Effector memory CD8-positive, alpha-beta T cell (primary cell): ENCODE data around the gene TMOD1.

Experiments
- ATAC-seq: fragments of 150-1000 bp; cut with Tn5 transposase; replicated peaks from 2 replicates; pipeline ENCODE4 v1.10.0; 2021; ENCODE audit warnings: mild to moderate bottlenecking, moderate library complexity
- DNase-seq, 3 experiments: peaks; one replicate each; pipeline ENCODE4 v3.0.0; 2021
- H3K27ac Mint-ChIP-seq, 2 donors: one replicate each; pipeline ENCODE4 v1.8.0; 2022; ENCODE audit warnings: mild to moderate bottlenecking in 2 of 2, mixed read lengths in 2 of 2, moderate library complexity in 2 of 2
- H3K27me3 Mint-ChIP-seq, 2 donors: one replicate each; pipeline ENCODE4 v1.8.0; 2022; ENCODE audit warnings: mixed read lengths in 2 of 2
- H3K36me3 Mint-ChIP-seq: one replicate; pipeline ENCODE4 v1.8.0; 2022; ENCODE audit warnings: mild to moderate bottlenecking, moderate library complexity, mixed read lengths; ENCODE audit not compliant: insufficient read depth
- H3K4me1 Mint-ChIP-seq, 2 donors: one replicate each; pipeline ENCODE4 v1.8.0; 2022; ENCODE audit warnings: low read depth in 2 of 2, mixed read lengths in 2 of 2
- H3K4me3 Mint-ChIP-seq, 2 donors: one replicate each; pipeline ENCODE4 v1.8.0; 2022; ENCODE audit warnings: mild to moderate bottlenecking in 2 of 2, mixed read lengths in 2 of 2, moderate library complexity in 2 of 2
- H3K9me3 Mint-ChIP-seq, 2 donors: one replicate each; pipeline ENCODE4 v1.8.0; 2022; ENCODE audit warnings: mixed read lengths in 2 of 2

Gene TMOD1

DNA sequence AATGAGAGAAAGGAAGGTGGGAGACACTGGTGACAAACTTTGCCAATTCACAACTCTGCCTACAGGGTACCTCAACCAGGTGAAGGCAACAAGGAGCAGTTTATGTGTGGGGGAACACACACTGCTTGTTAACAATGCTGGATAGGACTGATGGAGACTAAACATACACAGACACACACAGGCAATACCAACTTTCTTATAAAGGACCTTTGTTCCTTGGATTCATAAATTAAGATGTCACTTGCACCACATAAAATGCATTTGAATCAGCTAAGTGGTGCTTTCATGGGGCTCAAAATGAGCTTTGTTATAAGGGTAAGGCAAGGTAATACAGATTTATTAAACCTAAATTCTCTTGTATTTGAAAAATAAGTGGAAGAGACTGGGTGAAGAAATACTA lies 127.7 kb downstream of the TMOD1 start:
- Mint-ChIP-seq H3K27me3 (no peaks in the 10 kb centered on the region), H3K4me1 (peaks cover 11 to 22% of the 10 kb centered on the region in 2 donors), H3K27ac (no peak overlapping the region), H3K36me3 (peaks cover 20% of the 10 kb centered on the region), H3K9me3 (no peaks in the 10 kb centered on the region), H3K4me3 (no peak overlapping the region)
- no peak for ATAC-seq
- DNase-seq, result no peak

DNA sequence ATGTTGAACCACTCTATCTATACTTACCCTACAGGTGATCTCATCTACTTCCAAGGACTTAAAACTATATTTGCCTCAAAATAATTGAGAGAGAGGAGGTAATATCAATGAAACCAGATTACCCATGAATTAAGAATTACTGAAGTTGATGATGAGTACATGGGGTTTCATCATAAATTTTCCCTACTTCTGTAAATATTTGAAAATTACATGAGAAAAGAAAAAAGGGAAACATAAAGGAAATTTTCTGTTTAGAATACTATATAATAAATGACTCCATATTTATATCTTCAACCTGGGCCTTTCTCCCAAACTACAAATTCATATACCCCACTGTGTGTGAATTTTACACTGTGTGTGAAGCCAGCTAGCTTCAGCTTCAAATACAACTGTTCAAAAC lies 129.1 kb downstream of the TMOD1 start:
- Mint-ChIP-seq H3K4me3 (no peak overlapping the region), H3K4me1 (peaks cover 22 to 34% of the 10 kb centered on the region in 2 donors), H3K36me3 (peaks cover 24% of the 10 kb centered on the region), H3K27ac (no peak overlapping the region), H3K9me3 (no peaks in the 10 kb centered on the region), H3K27me3 (no peaks in the 10 kb centered on the region)
- no peak for ATAC-seq
- no peak for DNase-seq

DNA sequence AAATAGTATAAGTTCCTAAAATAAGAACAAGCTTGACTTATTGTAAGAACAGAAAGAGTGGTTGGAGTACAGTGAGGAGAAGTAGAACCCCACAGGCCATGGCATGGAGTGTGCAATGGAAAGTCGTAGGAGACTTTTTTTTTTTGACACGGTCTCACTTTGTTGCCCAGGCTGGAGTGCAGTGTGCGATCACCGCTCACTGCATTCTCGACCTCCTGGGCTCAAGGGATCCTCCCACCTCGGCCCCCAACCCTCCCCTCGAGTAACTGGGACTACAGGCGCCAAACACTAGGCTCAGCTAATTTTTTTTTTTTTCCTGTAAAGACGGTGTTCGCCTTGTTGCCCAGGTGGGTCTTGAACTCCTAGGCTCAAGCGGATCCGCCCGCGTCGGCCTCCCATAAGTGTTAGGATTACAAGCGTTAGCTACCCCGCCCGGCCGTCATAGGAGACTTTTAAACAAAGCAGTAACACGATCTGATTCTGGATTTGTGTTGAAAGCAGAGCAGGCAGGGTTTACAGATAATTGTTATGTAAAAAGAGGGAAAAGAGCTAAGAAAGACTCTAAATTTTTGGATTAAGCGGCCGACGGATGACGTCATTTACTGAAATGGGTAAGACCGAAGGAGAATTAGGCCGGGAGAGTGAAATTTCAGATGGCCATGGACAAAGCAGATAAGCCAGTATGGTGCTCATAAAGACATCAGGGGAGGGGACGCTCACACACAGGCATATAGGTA lies 130.9 kb downstream of the TMOD1 start:
- peak overlapping the region; percentile 88 to 92 for H3K4me3 Mint-ChIP-seq
- ATAC-seq, result peak; percentile 1
- H3K27ac Mint-ChIP-seq, result peak overlapping the region; percentile 98 to 99
- H3K9me3 Mint-ChIP-seq, result no peaks in the 10 kb centered on the region
- H3K36me3 Mint-ChIP-seq, result peaks cover 26% of the 10 kb centered on the region
- no peak for DNase-seq
- H3K4me1 Mint-ChIP-seq, result peaks cover 30 to 47% of the 10 kb centered on the region in 2 donors
- H3K27me3 Mint-ChIP-seq, result no peaks in the 10 kb centered on the region

DNA sequence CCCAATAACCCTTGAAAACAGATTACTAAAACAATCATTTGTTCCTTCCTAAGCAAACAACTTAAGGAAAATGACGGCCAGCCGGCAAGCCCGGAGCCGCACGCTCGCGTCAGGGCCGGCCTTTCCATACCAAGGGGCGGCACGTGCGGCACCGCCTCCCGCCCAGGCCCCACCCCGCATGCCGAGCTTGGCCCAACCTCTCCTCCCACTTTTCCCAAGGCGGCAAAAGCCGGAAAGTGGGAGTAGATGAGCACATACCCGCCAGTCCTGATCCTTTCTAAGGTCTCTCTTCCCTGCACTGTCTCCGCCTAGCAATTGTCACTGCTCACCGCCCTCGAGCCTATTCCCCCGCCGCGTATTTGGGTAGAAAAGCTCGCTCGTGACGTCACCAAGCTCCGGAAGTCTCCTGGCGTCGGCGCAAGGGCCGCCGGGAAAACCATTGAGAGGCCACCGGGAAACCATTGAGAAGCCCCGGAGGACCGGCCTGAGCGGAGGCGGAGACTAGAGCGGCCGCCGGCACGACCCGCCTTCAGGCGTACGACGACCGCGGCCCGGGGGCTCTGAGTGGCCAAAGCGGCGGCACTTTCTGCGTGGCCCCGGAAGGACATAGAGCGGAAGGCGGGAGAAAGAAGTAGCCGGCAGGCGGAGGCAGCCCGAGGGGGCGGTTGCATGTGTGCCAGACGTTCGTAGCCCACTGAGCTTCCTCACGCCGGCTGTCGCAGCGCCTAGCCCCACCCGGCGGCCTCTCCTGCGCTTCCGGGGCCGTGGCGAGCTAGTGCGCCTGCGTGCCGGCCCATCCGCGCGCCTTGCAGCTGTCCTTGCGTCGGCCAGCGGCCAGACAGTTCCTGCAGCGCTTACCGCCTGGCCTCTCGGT lies 131.8 kb downstream of the TMOD1 start, which contains the start of the genes NCBP1 and TSTD2:
Gene NCBP1 (plus strand): TSS at position 837 of the 874 bp plus-strand sequence. CDS start 61 bp downstream, outside the sequence.
Gene TSTD2 (minus strand): TSS at position 384 of the 874 bp plus-strand sequence. CDS start 5,806 bp downstream, outside the sequence.
- Mint-ChIP-seq H3K27ac (peak within 1 kb of the TSS; percentile 98 to 99), H3K27me3 (no peaks in the 10 kb centered on the region), H3K4me3 (peak within 1 kb of the TSS; percentile 88 to 92), H3K9me3 (no peaks in the 10 kb centered on the region), H3K36me3 (peaks cover 27% of the 10 kb centered on the region), H3K4me1 (peaks cover 34 to 53% of the 10 kb centered on the region in 2 donors)
- ATAC-seq (peak; percentile 86), DNase-seq (peak; percentile 93 to 95 (median 95))

DNA sequence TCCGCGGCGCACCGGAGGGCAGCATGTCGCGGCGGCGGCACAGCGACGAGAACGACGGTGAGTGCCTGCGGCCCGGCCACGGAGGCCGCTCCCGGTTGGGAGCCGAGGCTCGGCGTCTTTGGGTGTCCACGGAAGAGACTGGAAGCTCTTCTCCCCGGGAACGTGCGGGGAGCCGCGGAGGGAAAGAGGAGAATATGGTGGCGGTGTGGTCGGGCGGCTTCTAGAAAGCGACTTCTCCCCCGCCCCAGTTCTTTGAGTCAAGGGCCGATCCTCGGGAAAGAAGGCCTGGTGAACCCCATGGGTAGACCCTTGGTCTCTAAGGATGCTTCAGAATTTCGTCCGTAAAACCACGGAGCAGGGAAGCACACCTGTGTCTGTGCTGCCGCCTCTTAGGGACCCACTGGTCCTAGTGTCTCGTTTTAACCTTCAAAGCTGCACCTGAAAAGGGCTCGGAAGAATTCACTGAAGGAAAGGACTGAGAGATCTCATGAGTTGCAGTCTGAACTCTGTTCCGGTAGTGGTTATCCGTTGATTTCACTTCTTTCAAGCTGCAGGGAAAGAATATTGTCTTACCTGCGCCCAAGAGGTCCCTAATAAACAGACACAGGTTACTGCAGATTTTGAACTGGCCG lies 132.5 kb downstream of the TMOD1 start:
- ATAC-seq, result no peak
- Mint-ChIP-seq H3K4me1 (peaks cover 37 to 60% of the 10 kb centered on the region in 2 donors), H3K4me3 (peak overlapping the region; percentile 88 to 92), H3K9me3 (no peaks in the 10 kb centered on the region), H3K36me3 (peaks cover 29% of the 10 kb centered on the region), H3K27ac (peak overlapping the region; percentile 98 to 99), H3K27me3 (no peaks in the 10 kb centered on the region)
- peak in 1 of 3 experiments; percentile 5 for DNase-seq

DNA sequence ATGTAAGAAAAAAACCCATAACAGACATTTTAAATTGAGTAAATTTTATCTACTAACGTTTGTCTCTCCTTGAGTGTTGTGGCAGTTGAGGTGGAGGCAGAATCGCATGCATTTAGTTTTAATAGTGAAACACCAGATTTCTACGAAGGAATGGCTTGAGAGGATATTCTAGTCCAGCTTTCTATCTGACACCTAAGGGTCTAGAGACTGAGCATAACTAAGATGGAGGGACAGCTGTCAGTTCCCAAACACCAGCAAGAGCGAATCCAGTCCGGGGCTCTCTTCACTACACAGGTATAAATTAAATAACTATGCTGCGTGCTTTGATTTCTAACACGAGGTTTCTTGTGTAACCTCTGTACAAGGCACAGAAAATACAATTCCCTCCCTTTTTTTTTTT lies 133.6 kb downstream of the TMOD1 start:
- ATAC-seq (no peak), DNase-seq (no peak)
- peaks cover 40 to 61% of the 10 kb centered on the region in 2 donors for H3K4me1 Mint-ChIP-seq
- H3K4me3 Mint-ChIP-seq, result peak overlapping the region; percentile 88 to 92
- peak overlapping the region; percentile 98 to 99 for H3K27ac Mint-ChIP-seq
- peaks cover 30% of the 10 kb centered on the region for H3K36me3 Mint-ChIP-seq
- H3K27me3 Mint-ChIP-seq, result no peaks in the 10 kb centered on the region
- no peaks in the 10 kb centered on the region for H3K9me3 Mint-ChIP-seq

DNA sequence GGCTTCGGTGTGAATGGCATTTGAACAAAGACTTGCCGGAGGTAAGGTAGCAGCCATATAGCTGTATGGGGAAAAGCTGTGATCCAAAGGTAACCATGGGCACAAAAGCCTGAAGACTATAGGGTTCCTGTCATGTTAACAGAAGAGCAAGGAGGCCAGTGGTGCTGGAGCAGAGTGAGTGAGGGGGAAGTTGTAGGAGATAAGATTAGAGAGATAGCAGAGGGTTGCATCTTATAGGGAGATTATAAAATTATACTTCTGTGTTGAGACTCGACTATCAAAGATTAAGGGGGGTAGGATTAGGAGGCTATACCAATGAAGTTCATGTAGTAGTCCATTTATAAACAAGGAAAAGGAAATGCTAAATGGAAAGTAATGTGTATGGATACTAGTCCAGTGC lies 135.4 kb downstream of the TMOD1 start:
- ATAC-seq, result no peak
- peaks cover 34% of the 10 kb centered on the region for H3K36me3 Mint-ChIP-seq
- peak overlapping the region; percentile 9 to 45 for H3K27ac Mint-ChIP-seq
- H3K9me3 Mint-ChIP-seq, result no peaks in the 10 kb centered on the region
- H3K27me3 Mint-ChIP-seq, result no peaks in the 10 kb centered on the region
- H3K4me3 Mint-ChIP-seq, result peak overlapping the region in 1 of 2 donors; percentile 47
- H3K4me1 Mint-ChIP-seq, result peaks cover 41 to 60% of the 10 kb centered on the region in 2 donors
- no peak for DNase-seq

DNA sequence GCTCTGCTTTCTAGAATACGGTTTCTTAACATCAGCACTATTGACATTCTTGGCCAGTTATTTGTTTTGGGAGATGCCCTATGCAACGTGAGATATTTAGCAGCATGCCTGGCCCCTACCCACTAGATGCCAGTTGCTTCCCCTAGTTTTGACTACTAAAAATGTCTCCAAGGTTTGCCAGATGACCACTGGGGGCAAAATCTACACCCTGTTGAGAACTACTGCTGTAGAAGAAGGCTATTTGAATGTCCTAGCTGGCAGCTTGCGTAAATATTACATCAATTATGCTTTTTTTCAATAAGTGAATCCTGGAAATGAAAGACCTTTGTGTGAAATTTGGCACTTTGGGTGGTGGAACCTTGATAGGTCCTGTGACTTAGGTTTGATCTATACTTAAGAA lies 137.2 kb downstream of the TMOD1 start:
- Mint-ChIP-seq H3K9me3 (no peaks in the 10 kb centered on the region), H3K36me3 (peaks cover 22% of the 10 kb centered on the region), H3K27ac (peak overlapping the region in 1 of 2 donors; percentile 68), H3K4me3 (no peak overlapping the region), H3K4me1 (peaks cover 34 to 54% of the 10 kb centered on the region in 2 donors), H3K27me3 (no peaks in the 10 kb centered on the region)
- no peak for DNase-seq
- ATAC-seq, result no peak

DNA sequence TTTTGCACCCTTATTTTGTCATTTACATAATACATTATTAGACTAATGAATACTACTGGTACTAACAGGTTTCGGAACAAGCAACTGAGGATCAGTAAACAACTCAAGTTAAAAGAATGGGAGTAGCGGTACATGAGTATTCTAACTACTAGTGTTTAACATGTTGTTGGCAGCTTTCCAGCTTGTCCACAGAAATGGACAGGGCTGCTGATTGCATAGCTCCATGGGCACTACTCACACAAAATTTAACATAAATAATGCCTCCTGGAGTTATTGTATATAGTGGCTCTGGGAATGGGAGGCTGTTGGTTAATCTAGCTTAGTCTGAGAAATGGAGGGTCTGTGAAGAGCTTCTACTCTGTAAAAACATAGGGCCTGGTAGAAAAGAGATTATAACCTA lies 138.9 kb downstream of the TMOD1 start:
- Mint-ChIP-seq H3K27me3 (no peaks in the 10 kb centered on the region), H3K9me3 (no peaks in the 10 kb centered on the region), H3K36me3 (peaks cover 20% of the 10 kb centered on the region), H3K4me3 (no peak overlapping the region), H3K27ac (peak overlapping the region in 1 of 2 donors; percentile 31), H3K4me1 (peaks cover 24 to 47% of the 10 kb centered on the region in 2 donors)
- ATAC-seq (no peak), DNase-seq (no peak)

DNA sequence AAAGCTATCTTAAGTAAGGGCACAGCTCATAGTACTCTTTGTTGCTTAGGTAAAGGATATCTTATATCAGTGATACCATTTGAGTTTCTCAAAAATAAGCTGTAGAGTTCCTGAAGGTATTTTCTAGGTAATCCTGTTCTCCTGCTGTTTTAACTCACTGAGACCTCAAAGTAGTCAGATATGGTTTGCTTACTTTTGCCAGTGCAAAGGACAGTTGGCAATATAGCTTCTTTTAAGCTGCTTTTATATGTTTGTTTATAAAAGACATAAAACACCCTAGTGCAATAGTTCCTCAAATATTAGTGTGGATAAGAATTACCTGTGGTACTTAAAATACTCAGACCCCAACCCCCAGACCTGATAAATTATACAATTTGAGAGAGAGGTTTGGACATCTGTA lies 144.3 kb downstream of the TMOD1 start:
- no peak for DNase-seq
- Mint-ChIP-seq H3K27me3 (no peaks in the 10 kb centered on the region), H3K27ac (peak overlapping the region in 1 of 2 donors; percentile 35), H3K9me3 (no peaks in the 10 kb centered on the region), H3K36me3 (peaks cover 64% of the 10 kb centered on the region), H3K4me3 (no peak overlapping the region), H3K4me1 (peaks cover 1 to 10% of the 10 kb centered on the region in 2 donors)
- ATAC-seq, result no peak

DNA sequence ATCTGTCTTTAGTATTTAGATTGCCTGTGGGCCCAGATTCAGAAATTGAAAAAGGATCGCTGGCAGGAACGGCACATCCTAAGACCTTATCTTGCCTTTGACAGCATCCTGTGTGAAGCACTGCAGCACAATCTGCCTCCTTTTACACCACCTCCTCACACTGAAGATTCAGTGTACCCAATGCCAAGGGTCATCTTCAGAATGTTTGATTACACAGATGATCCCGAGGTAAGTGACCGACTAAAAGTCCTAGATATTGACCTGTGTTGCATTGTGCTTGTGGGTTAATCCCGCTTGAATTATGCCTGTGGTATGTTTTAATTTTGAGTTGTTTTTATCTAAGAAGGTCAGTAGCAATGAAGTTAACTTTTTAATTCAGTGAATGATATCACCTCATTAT lies 146.5 kb downstream of the TMOD1 start:
- no peaks in the 10 kb centered on the region for H3K9me3 Mint-ChIP-seq
- H3K27ac Mint-ChIP-seq, result no peak overlapping the region
- no peak overlapping the region for H3K4me3 Mint-ChIP-seq

More for the DNA sequence above, 146.5 kb downstream of the TMOD1 start:
- H3K4me1 Mint-ChIP-seq, result peaks cover 1 to 9% of the 10 kb centered on the region in 2 donors
- H3K27me3 Mint-ChIP-seq, result no peaks in the 10 kb centered on the region
- no peak for DNase-seq
- peaks cover 75% of the 10 kb centered on the region for H3K36me3 Mint-ChIP-seq
- ATAC-seq, result no peak
